MM.1S (cell line): ENCODE data around the gene MYO1F.

ENCODE experiments used
- DNase-seq: peaks from one replicate; pipeline ENCODE4 v3.0.0-alpha.2; 2015
- H2AFZ ChIP-seq: fragments of 300-600 bp; sonication (generic); 2 replicates; pipeline ENCODE4 v1.6.0; 2016; ENCODE audit warnings: antibody characterized with exemption, low read length
- H3F3A ChIP-seq: fragments of 300-600 bp; sonication (generic); 2 replicates; pipeline ENCODE4 v1.6.1; 2016; ENCODE audit warnings: mild to moderate bottlenecking, antibody characterized with exemption, low read length, moderate library complexity, mixed read lengths; ENCODE audit not compliant: insufficient read depth
- H3K27ac ChIP-seq: fragments of 300-600 bp; sonication (generic); 2 replicates; pipeline ENCODE4 v1.5.1; 2016; ENCODE audit warnings: mild to moderate bottlenecking, low read length
- H3K27me3 ChIP-seq: fragments of 300-600 bp; sonication (generic); replicated peaks from 2 replicates; pipeline ENCODE4 v1.6.0; 2016; ENCODE audit warnings: low read length; ENCODE audit not compliant: insufficient read depth
- H3K36me3 ChIP-seq: fragments of 300-600 bp; sonication (generic); replicated peaks from 2 replicates; pipeline ENCODE4 v1.6.1; 2016; ENCODE audit warnings: mild to moderate bottlenecking, low read length, mixed read lengths; ENCODE audit not compliant: insufficient read depth
- H3K4me1 ChIP-seq: fragments of 300-600 bp; sonication (generic); 2 replicates; pipeline ENCODE4 v1.6.1; 2016; ENCODE audit warnings: low read length, mixed read lengths
- H3K4me2 ChIP-seq: fragments of 300-600 bp; sonication (generic); 2 replicates; pipeline ENCODE4 v1.6.0; 2016; ENCODE audit warnings: low read depth, low read length
- H3K4me3 ChIP-seq: fragments of 300-600 bp; sonication (generic); 2 replicates; pipeline ENCODE4 v1.5.1; 2016; ENCODE audit warnings: low read length, mixed read lengths
- H3K79me2 ChIP-seq: fragments of 300-600 bp; sonication (generic); 2 replicates; pipeline ENCODE4 v1.6.1; 2016; ENCODE audit warnings: mixed run types, low read length, mixed read lengths
- H3K9ac ChIP-seq: fragments of 300-600 bp; sonication (generic); 2 replicates; pipeline ENCODE4 v1.6.1; 2016; ENCODE audit warnings: low read length, mixed read lengths
- H3K9me2 ChIP-seq: fragments of 300-600 bp; sonication (generic); replicated peaks from 2 replicates; pipeline ENCODE4 v1.6.1; 2016; ENCODE audit warnings: mild to moderate bottlenecking, low read length, mixed read lengths; ENCODE audit not compliant: insufficient read depth
- H3K9me3 ChIP-seq: fragments of 300-600 bp; sonication (generic); replicated peaks from 2 replicates; pipeline ENCODE4 v1.6.1; 2016; ENCODE audit warnings: mild to moderate bottlenecking, low read length, mixed read lengths; ENCODE audit not compliant: insufficient read depth
- H4K20me1 ChIP-seq: fragments of 300-600 bp; sonication (generic); 2 replicates; pipeline ENCODE4 v1.6.1; 2016; ENCODE audit warnings: mild to moderate bottlenecking, low read length, moderate library complexity, mixed read lengths; ENCODE audit not compliant: insufficient read depth
- CTCF ChIP-seq: fragments of 300-600 bp; sonication (generic); IDR thresholded peaks from 2 replicates; pipeline ENCODE4 v1.5.1; 2016; ENCODE audit warnings: antibody characterized with exemption, low read length, mixed read lengths
- EZH2 ChIP-seq: fragments of 300-600 bp; sonication (generic); optimal IDR thresholded peaks from 2 replicates; pipeline ENCODE3; 2017; ENCODE audit warnings: low read depth, mild to moderate bottlenecking, antibody characterized with exemption, low read length, mixed read lengths
- EZH2phosphoT487 ChIP-seq: fragments of 300-600 bp; sonication (generic); IDR thresholded peaks from 2 replicates; pipeline ENCODE4 v1.6.1; 2018; ENCODE audit warnings: antibody characterized with exemption, low read length

MYO1F gene

DNA sequence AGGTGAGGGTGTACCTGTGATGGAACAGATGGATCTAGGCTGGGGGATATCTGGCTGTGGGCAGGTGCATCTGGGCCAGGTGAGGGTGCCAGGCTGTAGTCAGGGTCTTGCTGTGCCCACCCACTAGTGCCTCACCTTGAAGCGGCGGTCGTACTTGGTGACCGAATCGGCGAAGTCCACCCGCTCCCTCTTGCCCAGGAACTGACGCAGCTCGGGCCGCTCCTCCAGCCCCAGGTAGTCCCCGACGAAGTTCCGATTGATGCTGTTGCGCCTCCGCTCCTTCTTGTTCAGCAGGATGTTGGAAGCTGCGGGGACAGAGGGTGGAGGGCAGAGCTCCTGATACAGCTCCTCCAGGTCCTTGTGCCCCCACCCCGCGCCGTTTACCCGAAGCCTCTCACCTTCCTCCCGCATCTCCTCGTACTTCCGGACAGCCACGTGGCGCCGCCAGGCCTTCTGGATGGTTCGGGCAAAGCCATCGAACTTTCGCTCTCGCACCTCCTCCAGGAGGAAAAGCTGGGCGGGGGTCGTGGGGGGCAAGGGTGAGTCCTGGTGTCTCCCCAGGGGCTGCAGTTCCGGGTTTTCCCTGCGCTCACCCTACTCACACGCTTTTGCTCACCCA lies 47.1 kb downstream of the MYO1F start:
- H3K9ac ChIP-seq: no peak overlapping the region
- no peak overlapping the region for H3K4me2 ChIP-seq
- no peak for DNase-seq
- H3K27me3 ChIP-seq: peaks cover 80% of the 10 kb centered on the region
- no peaks in the 10 kb centered on the region for H3F3A ChIP-seq
- no peak overlapping the region for H3K4me3 ChIP-seq
- H2AFZ ChIP-seq: no peak overlapping the region
- no peak overlapping the region for H3K27ac ChIP-seq
- H4K20me1 ChIP-seq: no peaks in the 10 kb centered on the region
- no peaks in the 10 kb centered on the region for H3K4me1 ChIP-seq
- TF ChIP-seq CTCF (no peak), EZH2 (no peak), EZH2phosphoT487 (no peak)
- no peaks in the 10 kb centered on the region for H3K79me2 ChIP-seq
- H3K36me3 ChIP-seq: no peaks in the 10 kb centered on the region
- no peaks in the 10 kb centered on the region; the same call in 1 of the 2 replicates for H3K9me3 ChIP-seq
- H3K9me2 ChIP-seq: no peaks in the 10 kb centered on the region

GRCh38 chr19:8529369-8530006 lies 47.8 kb downstream of the MYO1F start:
- Histone ChIP-seq H3K4me3 (no peak overlapping the region), H3K27ac (no peak overlapping the region), H3K9ac (no peak overlapping the region), H3K4me2 (no peak overlapping the region), H3K9me3 (no peaks in the 10 kb centered on the region; the same call in 1 of the 2 replicates), H3F3A (no peaks in the 10 kb centered on the region), H3K4me1 (no peaks in the 10 kb centered on the region), H2AFZ (no peak overlapping the region), H4K20me1 (no peaks in the 10 kb centered on the region), H3K79me2 (no peaks in the 10 kb centered on the region), H3K27me3 (peaks cover 78% of the 10 kb centered on the region), H3K9me2 (no peaks in the 10 kb centered on the region), H3K36me3 (no peaks in the 10 kb centered on the region)
- no peak for DNase-seq
- TF ChIP-seq CTCF (no peak), EZH2 (no peak), EZH2phosphoT487 (no peak)

GRCh38 chr19:8528500-8528899 lies 48.7 kb downstream of the MYO1F start:
- Histone ChIP-seq H3K9me3 (no peaks in the 10 kb centered on the region; the same call in 1 of the 2 replicates), H3F3A (no peaks in the 10 kb centered on the region), H3K4me3 (no peak overlapping the region), H3K27ac (no peak overlapping the region), H4K20me1 (no peaks in the 10 kb centered on the region), H3K9me2 (no peaks in the 10 kb centered on the region), H3K36me3 (no peaks in the 10 kb centered on the region), H3K9ac (no peak overlapping the region), H2AFZ (no peak overlapping the region), H3K4me1 (no peaks in the 10 kb centered on the region), H3K4me2 (no peak overlapping the region), H3K79me2 (no peaks in the 10 kb centered on the region), H3K27me3 (peaks cover 71% of the 10 kb centered on the region)
- TF ChIP-seq EZH2phosphoT487 (no peak), CTCF (no peak), EZH2 (no peak)
- DNase-seq: no peak
